PC-9 (cell line): Measurements from ENCODE around the gene RCOR1.

Experiments
- EZH2 ChIP-seq: fragments of 200-600 bp; sonication (generic); IDR thresholded peaks from 2 replicates; pipeline ENCODE4 v1.8.0; 2017; ENCODE audit warnings: antibody characterized with exemption, low read depth
- TF ChIP-seq, protein P1 (sequence below): fragments of 200-600 bp; sonication (generic); conservative IDR thresholded peaks from 2 replicates; pipeline ENCODE4 v1.6.1; 2017; ENCODE audit warnings: mixed run types, antibody characterized with exemption, mild to moderate bottlenecking, moderate library complexity

- TF ChIP-seq, protein P1, sequence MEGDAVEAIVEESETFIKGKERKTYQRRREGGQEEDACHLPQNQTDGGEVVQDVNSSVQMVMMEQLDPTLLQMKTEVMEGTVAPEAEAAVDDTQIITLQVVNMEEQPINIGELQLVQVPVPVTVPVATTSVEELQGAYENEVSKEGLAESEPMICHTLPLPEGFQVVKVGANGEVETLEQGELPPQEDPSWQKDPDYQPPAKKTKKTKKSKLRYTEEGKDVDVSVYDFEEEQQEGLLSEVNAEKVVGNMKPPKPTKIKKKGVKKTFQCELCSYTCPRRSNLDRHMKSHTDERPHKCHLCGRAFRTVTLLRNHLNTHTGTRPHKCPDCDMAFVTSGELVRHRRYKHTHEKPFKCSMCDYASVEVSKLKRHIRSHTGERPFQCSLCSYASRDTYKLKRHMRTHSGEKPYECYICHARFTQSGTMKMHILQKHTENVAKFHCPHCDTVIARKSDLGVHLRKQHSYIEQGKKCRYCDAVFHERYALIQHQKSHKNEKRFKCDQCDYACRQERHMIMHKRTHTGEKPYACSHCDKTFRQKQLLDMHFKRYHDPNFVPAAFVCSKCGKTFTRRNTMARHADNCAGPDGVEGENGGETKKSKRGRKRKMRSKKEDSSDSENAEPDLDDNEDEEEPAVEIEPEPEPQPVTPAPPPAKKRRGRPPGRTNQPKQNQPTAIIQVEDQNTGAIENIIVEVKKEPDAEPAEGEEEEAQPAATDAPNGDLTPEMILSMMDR = no peak
- TF ChIP-seq EZH2 = no peak
These were observed 133.9 kb downstream of the RCOR1 start for GRCh38 chr14:102726191-102726949.
